Adipocyte (in vitro differentiated cells): ENCODE data around the gene CCDC91.
"Not testable (repeated sequence)": the region's sequence is repeated elsewhere in the genome, so short reads cannot be mapped to it uniquely, and the experiment has no call there.

Experiments
- DNase-seq: peaks from one replicate; pipeline ENCODE4 v3.0.0-alpha.2; 2015; ENCODE audit warnings: low read depth
- H3K27me3 ChIP-seq: replicated peaks from 2 replicates; pipeline ENCODE4 v1.7.0; 2013; ENCODE audit warnings: mild to moderate bottlenecking, low read length, moderate library complexity; ENCODE audit not compliant: control insufficient read depth, insufficient read depth
- H3K36me3 ChIP-seq: 2 replicates; pipeline ENCODE4 v1.7.0; 2013; ENCODE audit warnings: low read length, mild to moderate bottlenecking, moderate library complexity; ENCODE audit not compliant: control insufficient read depth, insufficient read depth, severe bottlenecking
- H3K4me1 ChIP-seq: 2 replicates; pipeline ENCODE4 v1.7.0; 2013; ENCODE audit warnings: mild to moderate bottlenecking, low read length, moderate library complexity; ENCODE audit not compliant: control insufficient read depth, insufficient read depth
- H3K4me3 ChIP-seq: 2 replicates; pipeline ENCODE4 v1.7.0; 2013; ENCODE audit warnings: mild to moderate bottlenecking, low read length, moderate library complexity
- H3K9ac ChIP-seq: 2 replicates; pipeline ENCODE4 v1.7.0; 2013; ENCODE audit warnings: mild to moderate bottlenecking, low read length, moderate library complexity
- H3K9me3 ChIP-seq: 2 replicates; pipeline ENCODE4 v1.7.0; 2013; ENCODE audit warnings: mild to moderate bottlenecking, low read length, moderate library complexity; ENCODE audit not compliant: control insufficient read depth

CCDC91 gene

DNA sequence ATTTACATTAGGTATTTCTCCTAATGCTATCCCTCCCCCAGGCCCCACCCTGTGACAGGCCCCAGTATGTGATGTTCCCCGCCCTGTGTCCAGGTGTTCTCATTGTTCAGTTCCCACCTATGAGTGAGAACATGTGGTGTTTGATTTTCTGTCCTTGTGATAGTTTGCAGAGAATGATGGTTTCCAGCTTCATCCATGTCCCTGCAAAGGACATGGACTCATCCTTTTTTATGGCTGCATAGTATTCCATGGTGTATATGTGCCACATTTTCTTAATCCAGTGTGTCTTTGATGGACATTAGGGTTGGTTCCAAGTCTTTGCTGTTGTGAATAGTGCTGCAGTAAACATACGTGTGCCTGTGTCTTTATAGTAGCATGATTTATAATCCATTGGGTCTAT lies 139.5 kb downstream of the CCDC91 start:
- H3K9me3 ChIP-seq, H3K4me3 ChIP-seq, H3K36me3 ChIP-seq, H3K9ac ChIP-seq, DNase-seq, H3K27me3 ChIP-seq, H3K4me1 ChIP-seq: not testable (repeated sequence)

DNA sequence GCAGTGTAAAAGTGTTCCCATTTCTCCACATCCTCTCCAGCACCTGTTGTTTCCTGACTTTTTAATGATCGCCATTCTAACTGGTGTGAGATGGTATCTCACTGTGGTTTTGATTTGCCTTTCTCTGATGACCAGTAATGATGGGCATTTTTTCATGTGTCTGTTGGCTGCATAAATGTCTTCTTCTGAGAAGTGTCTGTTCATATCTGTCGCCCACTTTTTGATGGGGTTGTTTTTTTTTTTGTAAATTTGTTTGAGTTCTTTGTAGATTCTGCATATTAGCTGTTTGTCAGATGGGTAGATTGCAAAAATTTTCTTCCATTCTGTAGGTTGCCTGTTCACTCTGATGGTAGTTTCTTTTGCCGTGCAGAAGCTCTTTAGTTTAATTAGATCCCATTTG lies 140.0 kb downstream of the CCDC91 start:
- H3K4me3 ChIP-seq, H3K9ac ChIP-seq, H3K36me3 ChIP-seq, H3K9me3 ChIP-seq, H3K27me3 ChIP-seq, H3K4me1 ChIP-seq, DNase-seq: not testable (repeated sequence)

GRCh38 chr12:28331130-28331529 lies 140.9 kb downstream of the CCDC91 start:
- no peak overlapping the region for H3K9ac ChIP-seq
- H3K36me3 ChIP-seq, result no peaks in the 10 kb centered on the region
- no peaks in the 10 kb centered on the region for H3K27me3 ChIP-seq
- H3K4me3 ChIP-seq, result no peak overlapping the region
- DNase-seq, result no peak
- no peaks in the 10 kb centered on the region for H3K9me3 ChIP-seq
- H3K4me1 ChIP-seq, result no peaks in the 10 kb centered on the region

DNA sequence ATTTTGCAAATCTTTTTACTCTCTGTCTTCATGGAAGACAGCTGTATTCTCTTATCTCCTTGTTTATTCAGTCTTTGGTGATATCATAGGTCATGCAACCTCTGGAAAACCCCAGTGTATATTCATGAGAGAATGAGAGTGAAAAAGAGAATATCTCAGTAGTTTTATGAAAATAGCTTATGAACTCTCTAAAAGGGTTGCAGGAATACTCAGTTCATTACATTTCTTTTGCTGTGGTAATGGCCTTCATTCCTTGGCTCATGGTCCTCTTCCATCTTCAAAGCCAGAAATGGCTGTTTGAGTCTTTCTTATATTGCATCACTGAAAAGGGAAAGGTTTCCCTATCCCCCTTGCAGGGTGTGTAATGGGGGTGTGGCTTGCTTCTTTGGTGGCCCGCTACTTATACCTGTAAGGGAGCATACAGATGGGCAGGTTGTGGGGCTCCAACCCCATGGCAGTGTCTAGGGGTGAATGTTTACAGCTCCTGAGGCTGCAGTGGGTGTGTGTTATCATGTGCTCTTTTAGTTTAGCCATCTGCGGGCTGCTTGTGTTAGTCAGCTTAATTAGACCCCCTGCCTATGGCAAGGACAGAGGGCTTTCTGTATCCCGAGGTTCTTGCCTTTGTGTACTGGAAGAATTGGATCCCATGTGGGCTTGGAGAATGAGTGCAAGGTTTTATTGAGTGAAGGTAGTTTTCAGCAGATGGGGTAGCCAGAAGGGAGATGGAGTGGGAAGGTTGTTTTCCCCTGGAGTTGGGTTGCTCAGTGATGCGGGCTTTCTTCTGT lies 150.2 kb downstream of the CCDC91 start:
- H3K27me3 ChIP-seq, result no peaks in the 10 kb centered on the region
- no peaks in the 10 kb centered on the region for H3K4me1 ChIP-seq
- no peaks in the 10 kb centered on the region for H3K9me3 ChIP-seq
- H3K9ac ChIP-seq, result no peak overlapping the region
- DNase-seq, result peak; percentile 6
- no peak overlapping the region for H3K4me3 ChIP-seq
- H3K36me3 ChIP-seq, result no peaks in the 10 kb centered on the region

DNA sequence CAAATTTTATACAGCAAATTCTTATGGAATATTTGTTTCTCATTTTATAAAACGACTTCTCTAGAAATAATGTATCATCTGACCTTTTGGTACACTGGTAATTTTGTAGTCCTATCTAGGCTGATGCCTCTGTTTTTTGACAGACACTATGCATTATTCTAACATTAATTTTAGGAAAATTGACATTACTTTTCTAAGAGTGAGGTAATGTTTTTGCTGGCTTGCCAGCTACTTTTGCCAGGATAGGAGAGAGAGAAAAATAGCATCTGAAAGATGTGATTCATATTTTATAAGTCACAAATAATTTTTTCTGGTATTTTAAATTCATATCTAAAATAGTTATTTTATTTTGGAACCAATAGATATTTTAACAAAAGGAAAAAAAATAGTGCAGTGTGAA lies 153.5 kb downstream of the CCDC91 start:
- no peaks in the 10 kb centered on the region for H3K4me1 ChIP-seq
- H3K9ac ChIP-seq, result no peak overlapping the region
- H3K9me3 ChIP-seq, result no peaks in the 10 kb centered on the region
- H3K36me3 ChIP-seq, result no peaks in the 10 kb centered on the region
- H3K27me3 ChIP-seq, result no peaks in the 10 kb centered on the region
- H3K4me3 ChIP-seq, result no peak overlapping the region
- DNase-seq, result no peak

GRCh38 chr12:28346567-28346966 lies 156.3 kb downstream of the CCDC91 start:
- H3K27me3 ChIP-seq, result no peaks in the 10 kb centered on the region
- H3K9me3 ChIP-seq, result no peaks in the 10 kb centered on the region
- H3K9ac ChIP-seq, result no peak overlapping the region
- no peaks in the 10 kb centered on the region for H3K36me3 ChIP-seq
- DNase-seq, result no peak
- H3K4me3 ChIP-seq, result no peak overlapping the region
- no peaks in the 10 kb centered on the region for H3K4me1 ChIP-seq

DNA sequence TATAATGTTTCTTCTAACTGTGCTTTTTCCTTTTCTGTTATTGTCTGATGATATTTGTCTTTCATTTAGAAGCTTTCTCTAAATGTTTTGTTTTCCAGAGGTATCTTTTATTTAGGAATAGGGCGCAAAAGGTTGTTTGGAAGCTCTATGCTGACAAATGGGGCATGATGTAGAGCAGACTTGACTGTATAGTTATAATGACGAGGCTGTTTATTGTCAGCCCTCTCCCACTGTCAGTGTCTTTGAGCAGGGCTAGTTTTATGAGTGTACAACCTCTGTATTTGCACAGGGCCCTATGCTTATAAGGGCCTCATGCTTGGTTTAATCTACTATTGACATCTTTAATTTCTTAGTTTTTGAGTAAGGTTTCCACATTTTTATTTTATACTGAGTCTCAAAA lies 158.9 kb downstream of the CCDC91 start:
- no peaks in the 10 kb centered on the region for H3K4me1 ChIP-seq
- no peak for DNase-seq
- no peak overlapping the region for H3K4me3 ChIP-seq
- no peak overlapping the region for H3K9ac ChIP-seq
- no peaks in the 10 kb centered on the region for H3K27me3 ChIP-seq
- peaks cover 13% of the 10 kb centered on the region for H3K9me3 ChIP-seq
- peaks cover 4% of the 10 kb centered on the region for H3K36me3 ChIP-seq

- H3K27me3 ChIP-seq, result no peaks in the 10 kb centered on the region
- no peak overlapping the region for H3K9ac ChIP-seq
- no peaks in the 10 kb centered on the region for H3K4me1 ChIP-seq
- DNase-seq, result no peak
- peaks cover 13% of the 10 kb centered on the region for H3K9me3 ChIP-seq
- H3K4me3 ChIP-seq, result no peak overlapping the region
- peaks cover 4% of the 10 kb centered on the region for H3K36me3 ChIP-seq
These were observed 160.2 kb downstream of the CCDC91 start for GRCh38 chr12:28350502-28350901.

DNA sequence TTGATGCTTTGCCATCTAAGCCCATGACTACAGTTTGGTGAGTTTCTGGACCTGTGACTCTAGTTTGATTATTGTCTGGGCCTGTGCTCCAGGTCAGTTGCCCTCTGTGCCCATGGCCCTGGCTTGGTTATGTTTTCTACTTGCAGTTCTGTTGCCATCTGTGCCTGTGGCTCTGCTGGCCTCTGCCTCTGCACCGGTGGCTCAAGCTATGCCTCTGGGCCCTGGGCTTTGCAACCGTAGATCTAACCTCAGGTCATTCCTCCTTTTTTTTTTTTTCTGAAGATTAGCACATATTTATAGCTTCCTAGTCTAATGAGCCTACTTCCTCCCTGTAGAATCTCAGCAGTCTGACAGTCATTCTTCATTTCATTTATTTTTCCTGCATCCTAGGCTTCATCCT lies 161.2 kb downstream of the CCDC91 start:
- Histone ChIP-seq H3K9me3 (peaks cover 13% of the 10 kb centered on the region), H3K36me3 (peaks cover 4% of the 10 kb centered on the region), H3K4me1 (no peaks in the 10 kb centered on the region), H3K9ac (no peak overlapping the region), H3K4me3 (no peak overlapping the region), H3K27me3 (no peaks in the 10 kb centered on the region)
- DNase-seq, result no peak

DNA sequence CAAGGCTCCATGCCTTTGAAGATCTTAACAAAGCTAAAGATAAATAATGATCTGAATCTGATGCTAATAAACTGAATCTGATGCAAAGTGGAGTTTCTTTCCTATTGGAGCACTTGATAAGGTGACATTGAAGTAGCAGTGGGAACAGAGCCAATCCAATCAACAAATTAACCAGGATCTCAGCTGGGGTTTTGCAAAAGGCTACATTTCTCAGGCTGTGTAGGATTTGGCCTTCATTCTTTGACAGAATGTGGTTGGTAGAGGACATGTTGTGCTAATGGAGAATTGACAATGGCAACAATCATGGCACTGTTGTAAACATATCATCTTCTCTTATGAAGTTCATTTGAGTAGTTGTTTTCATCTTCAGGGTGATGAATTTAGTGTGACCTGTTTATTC lies 164.9 kb downstream of the CCDC91 start:
- Histone ChIP-seq H3K36me3 (peaks cover 4% of the 10 kb centered on the region), H3K4me3 (no peak overlapping the region), H3K27me3 (no peaks in the 10 kb centered on the region), H3K9me3 (peaks cover 13% of the 10 kb centered on the region), H3K4me1 (no peaks in the 10 kb centered on the region), H3K9ac (no peak overlapping the region)
- DNase-seq, result no peak

DNA sequence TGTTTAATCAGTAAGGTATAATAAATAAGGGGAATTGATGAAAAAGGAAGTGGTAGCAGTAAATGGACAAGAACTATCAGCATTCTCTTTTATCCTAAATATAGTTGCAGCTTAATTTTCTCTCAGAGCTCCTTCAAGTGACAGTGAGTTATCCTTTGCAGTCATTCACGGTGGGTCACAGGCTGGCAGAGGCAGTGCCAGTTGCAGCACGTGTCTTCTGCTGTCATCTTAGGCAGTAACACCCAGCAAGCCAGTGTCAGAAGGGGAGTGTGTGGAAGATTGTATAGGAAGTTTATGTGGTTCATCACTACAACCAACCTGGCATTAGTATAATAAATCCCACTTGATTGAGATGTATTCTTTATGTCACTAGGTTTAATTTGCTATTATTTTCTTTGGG lies 170.0 kb downstream of the CCDC91 start:
- Histone ChIP-seq H3K9ac (no peak overlapping the region), H3K27me3 (no peaks in the 10 kb centered on the region), H3K4me3 (no peak overlapping the region), H3K36me3 (no peaks in the 10 kb centered on the region), H3K9me3 (no peaks in the 10 kb centered on the region), H3K4me1 (no peaks in the 10 kb centered on the region)
- DNase-seq, result no peak

- Histone ChIP-seq H3K9me3 (peaks cover 45% of the 10 kb centered on the region), H3K36me3 (peaks cover 25% of the 10 kb centered on the region), H3K9ac (no peak overlapping the region), H3K4me3 (no peak overlapping the region), H3K27me3 (no peaks in the 10 kb centered on the region), H3K4me1 (no peaks in the 10 kb centered on the region)
- DNase-seq, result no peak
These were observed 177.1 kb downstream of the CCDC91 start for GRCh38 chr12:28367326-28367725.
